ENCODE results near the gene DLG2. TPM values are rescaled to one million over a fixed set of nuclear protein-coding genes. Genes with fewer than 3 reads are reported as not detected.
"Not testable (repeated sequence)": the region's sequence is repeated elsewhere in the genome, so short reads cannot be mapped to it uniquely, and the experiment has no call there.

Gene DLG2
- total RNA-seq, 1 donor from 2014 or later: 174 TPM

- FAIRE-seq (no peak), DNase-seq (ENCODE audit: low spot score in 2 of 2) (no peak)
Observed at GRCh38 chr11:83746921-83747585, 1880.1 kb downstream of the DLG2 start.

GRCh38 chr11:83744620-83745192 lies 1882.4 kb downstream of the DLG2 start:
- no peak for FAIRE-seq
- DNase-seq (ENCODE audit: low spot score in 2 of 2): no peak

- DNase-seq (ENCODE audit: low spot score in 2 of 2): no peak
- no peak for FAIRE-seq
Observed at GRCh38 chr11:83736684-83737083, 1890.5 kb downstream of the DLG2 start.

GRCh38 chr11:83734120-83734519 lies 1893.0 kb downstream of the DLG2 start:
- DNase-seq (ENCODE audit: low spot score in 2 of 2) (no peak), FAIRE-seq (no peak)

- DNase-seq (ENCODE audit: low spot score in 2 of 2); FAIRE-seq: not testable (repeated sequence)
Observed at GRCh38 chr11:83731288-83731687, 1895.9 kb downstream of the DLG2 start.

- no peak for FAIRE-seq
- DNase-seq (ENCODE audit: low spot score in 2 of 2): no peak
Observed at GRCh38 chr11:83728281-83728680, 1898.9 kb downstream of the DLG2 start.

GRCh38 chr11:83727251-83727650 lies 1899.9 kb downstream of the DLG2 start:
- FAIRE-seq (no peak), DNase-seq (ENCODE audit: low spot score in 2 of 2) (no peak)

GRCh38 chr11:83726316-83726715 lies 1900.8 kb downstream of the DLG2 start:
- FAIRE-seq: no peak
- DNase-seq (ENCODE audit: low spot score in 2 of 2): no peak

- DNase-seq (ENCODE audit: low spot score in 2 of 2): no peak
Observed at GRCh38 chr11:83725728-83726127, 1901.4 kb downstream of the DLG2 start.

GRCh38 chr11:83725269-83725560 lies 1901.9 kb downstream of the DLG2 start:
- DNase-seq (ENCODE audit: low spot score in 2 of 2) (no peak), FAIRE-seq (no peak)

More at GRCh38 chr11:83725728-83726127, 1901.4 kb downstream of the DLG2 start:
- no peak for FAIRE-seq

GRCh38 chr11:83723999-83724398 lies 1903.1 kb downstream of the DLG2 start:
- FAIRE-seq (no peak), DNase-seq (ENCODE audit: low spot score in 2 of 2) (no peak)

GRCh38 chr11:83722392-83723119 lies 1904.6 kb downstream of the DLG2 start:
- no peak for DNase-seq (ENCODE audit: low spot score in 2 of 2)
- FAIRE-seq: no peak

GRCh38 chr11:83721263-83721662 lies 1905.9 kb downstream of the DLG2 start:
- FAIRE-seq (no peak), DNase-seq (ENCODE audit: low spot score in 2 of 2) (no peak)

- FAIRE-seq: no peak
- DNase-seq (ENCODE audit: low spot score in 2 of 2): no peak
Observed at GRCh38 chr11:83720675-83721074, 1906.5 kb downstream of the DLG2 start.

- FAIRE-seq: no peak
- DNase-seq (ENCODE audit: low spot score in 2 of 2): no peak
Observed at GRCh38 chr11:83717537-83717936, 1909.6 kb downstream of the DLG2 start.

- no peak for FAIRE-seq
- DNase-seq (ENCODE audit: low spot score in 2 of 2): no peak
Observed at GRCh38 chr11:83715927-83716535, 1911.1 kb downstream of the DLG2 start.

GRCh38 chr11:83713708-83714107 lies 1913.4 kb downstream of the DLG2 start:
- FAIRE-seq: no peak

GRCh38 chr11:83711106-83711527 lies 1916.0 kb downstream of the DLG2 start:
- DNase-seq (ENCODE audit: low spot score in 2 of 2) (no peak), FAIRE-seq (no peak)

More at GRCh38 chr11:83713708-83714107, 1913.4 kb downstream of the DLG2 start:
- no peak for DNase-seq (ENCODE audit: low spot score in 2 of 2)

GRCh38 chr11:83709434-83709833 lies 1917.7 kb downstream of the DLG2 start:
- DNase-seq (ENCODE audit: low spot score in 2 of 2) (no peak), FAIRE-seq (no peak)

GRCh38 chr11:83706566-83706965 lies 1920.6 kb downstream of the DLG2 start:
- DNase-seq (ENCODE audit: low spot score in 2 of 2) (no peak), FAIRE-seq (no peak)

GRCh38 chr11:83702796-83703195 lies 1924.3 kb downstream of the DLG2 start:
- FAIRE-seq: no peak

More at GRCh38 chr11:83702796-83703195, 1924.3 kb downstream of the DLG2 start:
- no peak for DNase-seq (ENCODE audit: low spot score in 2 of 2)
